ENCODE measurements around the gene ALOX12B. TPM values are rescaled to one million over a fixed set of nuclear protein-coding genes. Genes with fewer than 3 reads are reported as not detected.

ALOX12B gene
- total and polyA plus RNA-seq, 2 of the 13 experiments (the other 11 are each of a cell fraction or from before 2014, with no cell fraction given): 0.13 TPM; not detected in 1

GRCh38 chr17:8119581-8120519 lies 32.3 kb upstream of the ALOX12B start:
- ChIA-PET POLR2A (interaction anchor here (0.7 to 5.1 kb wide), 12 partner anchors 15 to 175 kb away, joined by 3 to 35 read pairs (median 5); partner anchors contain the start of genes BORCS6, CTC1 and SLC25A35), CTCF (ENCODE audit: low intra/inter-chr PET ratio, low total read pairs) (interaction anchor here (1.6 kb wide), 1 partner anchor 26 kb away, joined by 12 read pairs; no protein-coding TSS in a partner anchor)
- Histone ChIP-seq H3K36me3 (replicated peaks in 1 of 2; ENCODE audit: control insufficient read depth in 1 of 2, insufficient read depth in 2 of 2, low read length in 2 of 2) (no peaks in the 10 kb centered on the region), H3K27ac (ENCODE audit: extremely low read length, insufficient read depth, low read length) (peak overlapping the region; percentile 33), H3K9ac (ENCODE audit: insufficient read depth, low read depth, low read length) (peak overlapping the region; percentile 31), H3K4me3 (replicated peaks in 1 of 3; ENCODE audit: insufficient read depth in 1 of 3, low read depth in 2 of 3, low read length in 3 of 3) (peak overlapping the region; percentile 68 to 95 (median 94)), H2AFZ (ENCODE audit: low read length) (no peak overlapping the region), H3K9me3 (ENCODE audit: low read length) (no peaks in the 10 kb centered on the region), H3K4me2 (ENCODE audit: low read depth, low read length) (peak overlapping the region; percentile 100), H3K27me3 (ENCODE audit: control insufficient read depth in 1 of 2, insufficient read depth in 2 of 2, low read length in 2 of 2) (peaks cover 6 to 58% of the 10 kb centered on the region in 2 experiments), H4K20me1 (ENCODE audit: insufficient read depth, low read length) (peaks cover 13% of the 10 kb centered on the region; the same call in 1 of the 2 replicates), H3K79me2 (ENCODE audit: insufficient read depth, low read length) (no peaks in the 10 kb centered on the region), H3K4me1 (ENCODE audit: insufficient read depth, low read length) (peaks cover 61% of the 10 kb centered on the region)
- in situ Hi-C loops (cut with HindIII; ENCODE audit: extremely low pct_ligation_motif_present, low pct_unique_long_range_greater_than_20kb): loop anchor here (5.0 to 10.0 kb wide), 4 partner anchors 37 to 182 kb away; no protein-coding TSS in a partner anchor
- ATAC-seq (peak; percentile 28), FAIRE-seq (peak; percentile 80), DNase-seq (ENCODE audit: low spot score) (peak; percentile 93)
- BruUV-seq (replicated peaks): no TSS peak
- intact Hi-C loops (cut with micrococcal nuclease; ENCODE audit: unreplicated experiment): loop anchor here (1.0 to 5.0 kb wide), 5 partner anchors 25 to 102 kb away; no protein-coding TSS in a partner anchor
- WGBS (ENCODE audit: low lambda C conversion rate): 1% methylated on average over 24 of the region's 28 CpGs
- peak; percentile 28; the same call in 1 of the 2 replicates for TF ChIP-seq PHF8 (CRISPR knock-in tag; IDR thresholded peaks at IDR 0.05)
- no peak for TF ChIP-seq KDM5B (CRISPR knock-in tag; IDR thresholded peaks at IDR 0.05; ENCODE audit: borderline replicate concordance)
- no peak for TF ChIP-seq TMF1 (CRISPR knock-in tag; IDR thresholded peaks at IDR 0.05; ENCODE audit: low read depth)
- TF ChIP-seq ZNF746 (CRISPR knock-in tag; IDR thresholded peaks at IDR 0.05): no peak
- TF ChIP-seq CREB3 (CRISPR knock-in tag; IDR thresholded peaks at IDR 0.05): no peak
- TF ChIP-seq CREM (IDR thresholded peaks at IDR 0.05): peak; percentile 21; the same call in 1 of the 2 replicates
- TF ChIP-seq CREM (CRISPR knock-in tag; IDR thresholded peaks at IDR 0.05): no peak
- TF ChIP-seq KDM5A (IDR thresholded peaks at IDR 0.05; ENCODE audit: borderline replicate concordance, low read length): no peak
- no peak for TF ChIP-seq ZNF891 (CRISPR knock-in tag; IDR thresholded peaks at IDR 0.05)
- TF ChIP-seq CENPBD1 (CRISPR knock-in tag; IDR thresholded peaks at IDR 0.05; ENCODE audit: borderline replicate concordance, low read depth): no peak
- no peak; the same call in 1 of the 2 replicates for TF ChIP-seq HOXA5 (CRISPR knock-in tag; IDR thresholded peaks at IDR 0.05)
- TF ChIP-seq ZNF33A (CRISPR knock-in tag; IDR thresholded peaks at IDR 0.05; ENCODE audit: borderline replicate concordance): no peak
- no peak for TF ChIP-seq RAD21 (CRISPR knock-in tag; IDR thresholded peaks at IDR 0.05)
- TF ChIP-seq ZNF564 (CRISPR knock-in tag; IDR thresholded peaks at IDR 0.05): 0 out of 2 replicates have a peak, but pooled peaks have one; percentile 45
- no peak for TF ChIP-seq HIC2 (CRISPR knock-in tag; IDR thresholded peaks at IDR 0.05; ENCODE audit: low read depth)
- no peak for TF ChIP-seq ASH2L (IDR thresholded peaks at IDR 0.05; ENCODE audit: insufficient read length, low read depth, low read length)
- no peak for TF ChIP-seq ZNF282 (IDR thresholded peaks at IDR 0.05; ENCODE audit: partially characterized antibody)

All from HepG2 (cell line).